Smooth muscle cell of the brain vasculature (primary cell): Measurements from ENCODE around the gene SLC39A2.
A peak's percentile ranks its signal among the peaks of the same experiment; 100 is the strongest.
"Not testable (repeated sequence)": the region's sequence is repeated elsewhere in the genome, so short reads cannot be mapped to it uniquely, and the experiment has no call there.

Experiments used
- DNase-seq: peaks from one replicate; pipeline ENCODE4 v3.0.0-alpha.2; 2012; ENCODE audit warnings: low read depth, low spot score

Gene SLC39A2, protein sequence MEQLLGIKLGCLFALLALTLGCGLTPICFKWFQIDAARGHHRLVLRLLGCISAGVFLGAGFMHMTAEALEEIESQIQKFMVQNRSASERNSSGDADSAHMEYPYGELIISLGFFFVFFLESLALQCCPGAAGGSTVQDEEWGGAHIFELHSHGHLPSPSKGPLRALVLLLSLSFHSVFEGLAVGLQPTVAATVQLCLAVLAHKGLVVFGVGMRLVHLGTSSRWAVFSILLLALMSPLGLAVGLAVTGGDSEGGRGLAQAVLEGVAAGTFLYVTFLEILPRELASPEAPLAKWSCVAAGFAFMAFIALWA

DNA sequence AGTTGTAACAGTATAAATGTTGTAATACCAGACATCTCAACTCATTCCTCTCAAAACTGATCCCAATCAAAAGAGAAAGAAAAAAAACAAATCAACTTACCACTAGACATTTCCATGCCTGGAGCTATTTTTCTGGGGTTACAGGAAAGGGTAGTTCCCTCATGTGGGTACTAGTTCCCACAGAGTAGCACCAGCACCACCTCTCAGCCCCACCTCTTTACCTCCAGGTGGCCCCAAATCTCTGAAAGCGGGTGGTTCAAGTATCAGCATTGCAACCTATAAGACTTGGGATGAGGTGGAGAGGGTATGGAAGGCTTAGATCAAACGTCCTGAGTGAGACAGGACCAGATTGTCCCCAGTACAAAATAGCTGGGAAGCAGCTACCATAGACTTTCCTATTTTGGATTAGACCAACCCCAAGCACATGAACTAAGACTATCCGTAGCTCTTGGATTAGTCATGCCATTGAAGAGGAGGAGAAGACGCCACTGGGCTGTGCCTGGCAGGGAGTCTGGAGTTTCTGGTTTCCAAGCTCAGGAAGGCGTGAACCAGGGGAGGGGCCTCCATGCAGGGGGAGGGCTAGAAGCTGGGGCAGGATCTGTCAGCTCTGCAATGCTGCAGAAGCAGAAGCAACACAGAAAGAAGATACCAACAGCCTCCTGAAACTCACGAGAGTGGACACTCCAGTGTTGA is at the start of gene SLC39A2:
SLC39A2 (plus strand) TSS at position 620 of the 693 bp plus-strand sequence. CDS start 154 bp downstream, outside the sequence.
- DNase-seq, result peak; percentile 45

DNA sequence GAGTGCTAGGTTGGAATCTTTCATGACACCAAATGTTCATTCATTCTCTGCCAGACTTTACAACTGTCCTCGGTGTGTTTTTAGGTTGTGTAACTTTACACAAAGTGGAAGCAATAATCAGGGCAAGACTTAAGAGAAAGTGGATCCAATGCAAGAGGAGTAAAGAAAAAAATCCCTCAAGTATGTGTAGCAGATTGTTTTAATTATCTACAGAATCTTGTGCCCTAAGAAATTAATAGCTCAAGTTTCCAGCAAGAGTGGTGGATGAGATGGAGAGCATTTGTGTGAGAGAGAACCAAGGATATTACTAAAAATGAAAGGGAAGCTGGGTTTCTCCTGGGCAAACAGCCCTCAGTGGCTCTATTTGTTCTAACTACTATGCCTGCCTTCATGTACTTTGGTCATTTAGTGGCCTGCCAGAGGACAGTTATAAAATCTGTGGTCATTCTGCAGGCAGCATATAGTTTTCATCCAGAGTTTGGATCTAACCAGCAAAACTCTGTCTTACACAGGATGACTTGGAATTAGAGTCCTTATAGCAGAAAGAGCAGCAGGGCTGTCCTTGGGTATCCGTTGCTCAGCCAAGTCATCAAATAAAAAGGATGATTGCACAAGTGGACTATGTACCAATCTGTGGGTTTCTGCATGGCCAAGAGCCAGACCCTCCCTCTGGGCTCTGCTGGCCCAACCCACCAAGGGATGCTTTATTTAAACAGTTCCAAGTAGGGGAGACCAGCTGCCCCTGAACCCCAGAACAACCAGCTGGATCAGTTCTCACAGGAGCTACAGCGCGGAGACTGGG is 44.2 kb upstream of the SLC39A2 start, which contains the start of gene RNASE2:
RNASE2 (plus strand) TSS at position 752 of the 802 bp plus-strand sequence. CDS start 285 bp downstream, outside the sequence.
- DNase-seq, result not testable (repeated sequence)

DNA sequence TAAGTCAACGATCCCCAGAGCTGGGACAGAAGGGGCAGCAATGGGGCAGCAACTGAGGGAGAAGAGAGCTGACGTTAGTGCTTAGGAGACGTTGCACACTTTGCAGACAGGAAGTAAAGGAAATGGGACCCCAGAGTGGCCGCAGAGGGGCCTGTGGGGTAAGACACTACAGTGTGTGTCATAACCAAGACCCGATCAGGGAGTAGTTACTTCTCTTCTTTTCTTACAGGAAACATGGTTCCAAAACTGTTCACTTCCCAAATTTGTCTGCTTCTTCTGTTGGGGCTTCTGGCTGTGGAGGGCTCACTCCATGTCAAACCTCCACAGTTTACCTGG is 43.6 kb upstream of the SLC39A2 start:
- DNase-seq, result not testable (repeated sequence)

DNA sequence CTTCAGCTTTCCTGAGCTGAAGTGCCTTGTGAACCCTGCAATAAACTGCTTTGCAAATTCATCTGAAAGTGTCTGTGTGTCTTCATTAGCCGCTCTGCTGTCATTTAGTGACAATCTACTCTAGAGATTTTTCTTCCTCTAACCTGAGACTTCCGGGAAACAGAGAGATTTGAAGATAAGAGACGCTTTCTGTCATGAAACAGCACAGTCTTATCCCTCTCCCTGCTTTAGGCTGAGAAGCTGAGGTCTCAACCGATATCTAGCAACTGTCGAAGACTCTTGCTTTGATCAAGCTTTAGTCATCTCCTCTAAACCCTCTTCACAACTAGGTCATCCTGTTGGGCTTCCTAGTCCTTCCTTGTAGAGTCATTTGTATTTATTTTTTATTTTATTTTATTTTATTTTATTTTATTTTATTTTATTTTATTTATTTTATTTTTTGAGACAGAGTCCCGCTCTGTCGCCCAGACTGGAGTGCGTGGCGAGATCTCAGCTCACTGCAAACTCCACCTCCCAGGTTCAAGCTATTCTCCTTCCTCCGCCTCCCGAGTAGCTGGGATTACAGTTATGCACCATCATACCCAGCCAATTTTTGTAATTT is 42.6 kb upstream of the SLC39A2 start:
- DNase-seq, result no peak

DNA sequence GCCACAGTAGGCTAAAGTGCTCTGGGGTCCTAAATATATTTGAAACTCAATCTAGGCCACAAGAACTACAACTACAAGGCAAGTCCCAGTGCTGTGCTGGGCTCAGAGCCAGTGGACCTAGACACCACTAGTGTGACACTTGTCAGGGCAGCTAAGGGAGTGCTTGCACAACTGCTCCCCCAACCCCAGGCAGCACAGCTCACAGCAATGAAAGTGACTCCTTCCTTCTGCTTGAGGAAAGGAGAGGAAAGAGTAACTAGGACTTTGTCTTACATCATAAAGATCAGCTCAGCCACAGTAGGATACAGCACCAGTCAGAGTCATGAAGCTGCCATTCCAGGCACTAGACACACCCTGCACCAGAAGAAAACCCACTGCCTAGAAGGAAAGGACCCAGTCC is 40.1 kb upstream of the SLC39A2 start:
- DNase-seq, result not testable (repeated sequence)

DNA sequence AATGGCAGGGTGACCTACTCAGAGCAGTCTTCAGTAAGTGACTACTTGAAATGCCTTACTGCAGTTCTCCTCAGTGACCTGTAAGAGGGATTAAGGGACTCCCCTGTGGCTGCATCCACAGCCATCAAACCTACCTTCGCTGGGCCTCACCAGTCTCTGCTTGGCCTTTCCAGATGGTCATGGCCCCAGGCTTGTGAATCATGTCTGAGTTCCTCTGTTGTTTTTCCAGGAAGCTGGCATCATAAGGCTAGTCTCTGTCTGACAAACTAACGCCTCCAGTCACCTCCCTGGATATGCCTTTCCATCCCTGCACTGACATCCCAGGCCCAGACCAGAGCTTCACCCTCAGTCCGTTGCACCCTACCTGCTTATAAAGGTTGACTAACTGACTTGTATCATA is 29.8 kb upstream of the SLC39A2 start:
- no peak for DNase-seq

DNA sequence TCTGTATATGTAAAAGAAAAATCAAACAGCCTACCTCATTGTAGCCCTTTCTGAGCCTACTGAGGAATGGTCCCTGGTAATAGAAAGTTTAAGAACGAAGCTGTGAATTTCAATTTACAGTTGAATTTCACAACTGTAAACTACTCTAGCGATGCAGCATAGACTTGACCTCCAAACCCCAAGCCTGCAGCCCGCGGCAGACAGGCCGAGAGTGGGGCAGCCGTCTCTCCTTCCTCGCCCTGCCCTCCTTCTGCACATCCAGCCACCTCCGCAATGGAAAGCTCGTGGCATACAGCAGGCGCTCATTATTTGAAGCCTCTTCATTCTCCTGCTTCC is 28.5 kb upstream of the SLC39A2 start:
- DNase-seq, result no peak

DNA sequence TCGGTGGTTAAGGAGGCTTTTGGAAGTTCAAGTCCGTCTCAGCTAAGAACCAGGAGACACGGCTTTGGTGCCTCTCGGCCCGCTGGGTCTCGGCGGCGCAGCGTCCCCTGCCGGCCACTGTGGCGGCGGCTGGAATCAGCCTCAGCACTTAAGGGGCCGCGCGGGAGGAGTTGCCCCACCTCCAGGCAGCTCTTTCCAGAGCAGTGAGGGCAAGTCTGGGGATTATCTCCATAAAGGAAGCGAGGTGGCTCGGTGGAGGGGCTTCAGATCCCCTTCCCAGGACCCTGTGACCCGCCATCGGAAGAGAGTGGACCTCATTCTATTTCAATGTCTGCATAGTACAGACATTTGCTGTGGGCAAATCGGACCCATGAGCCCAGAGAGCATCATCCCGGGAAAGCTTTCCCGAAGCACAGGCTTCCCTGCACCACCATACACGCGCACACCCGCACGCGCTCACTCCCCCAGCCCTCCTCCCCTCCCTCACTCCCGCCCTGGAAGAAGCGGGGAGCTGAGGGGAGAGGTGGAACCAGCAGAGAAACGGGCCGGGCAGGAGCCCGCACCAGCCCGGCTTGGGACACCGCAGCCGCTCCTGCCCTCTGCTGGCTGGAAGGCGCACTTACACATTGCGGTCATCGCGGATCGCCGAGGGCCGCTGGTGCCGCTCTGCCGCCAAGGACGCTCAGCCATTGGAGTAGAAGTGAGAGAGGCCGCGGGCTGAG is 27.9 kb upstream of the SLC39A2 start:
- DNase-seq, result peak; percentile 68

DNA sequence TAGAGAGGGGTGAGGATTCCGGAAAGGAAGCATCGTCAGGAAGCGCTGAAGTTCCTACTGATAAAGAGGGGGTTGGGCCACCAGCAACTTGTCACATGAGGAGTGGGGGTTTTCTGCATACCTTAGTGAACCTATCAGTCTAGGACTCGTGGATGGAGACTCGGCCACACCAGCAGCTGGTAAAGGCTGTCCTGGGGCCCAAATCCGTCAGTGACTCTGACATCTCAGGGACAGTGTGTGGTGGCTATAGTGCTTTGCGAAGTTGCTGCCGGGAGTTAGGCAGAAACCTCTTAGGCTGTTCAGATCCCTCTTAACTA is 27.4 kb upstream of the SLC39A2 start:
- no peak for DNase-seq

DNA sequence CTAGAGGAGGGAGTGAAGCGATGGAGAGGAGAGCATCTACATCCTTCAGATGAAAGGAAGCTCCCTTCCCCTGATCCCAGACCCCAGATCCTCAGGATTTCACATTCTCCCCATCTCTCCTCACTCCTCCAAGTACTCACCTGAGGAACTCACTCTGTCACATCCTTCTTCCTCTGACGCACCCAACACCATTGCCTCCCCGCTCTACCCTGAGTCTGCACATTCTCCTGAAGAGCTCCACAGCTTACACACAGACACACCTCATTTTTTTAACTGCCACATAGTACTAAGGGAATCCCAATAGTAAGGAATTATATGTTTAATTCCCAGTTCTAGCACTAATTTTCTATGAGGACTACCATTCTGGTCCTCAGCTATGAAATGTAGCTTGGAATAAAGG is 25.6 kb upstream of the SLC39A2 start:
- no peak for DNase-seq

DNA sequence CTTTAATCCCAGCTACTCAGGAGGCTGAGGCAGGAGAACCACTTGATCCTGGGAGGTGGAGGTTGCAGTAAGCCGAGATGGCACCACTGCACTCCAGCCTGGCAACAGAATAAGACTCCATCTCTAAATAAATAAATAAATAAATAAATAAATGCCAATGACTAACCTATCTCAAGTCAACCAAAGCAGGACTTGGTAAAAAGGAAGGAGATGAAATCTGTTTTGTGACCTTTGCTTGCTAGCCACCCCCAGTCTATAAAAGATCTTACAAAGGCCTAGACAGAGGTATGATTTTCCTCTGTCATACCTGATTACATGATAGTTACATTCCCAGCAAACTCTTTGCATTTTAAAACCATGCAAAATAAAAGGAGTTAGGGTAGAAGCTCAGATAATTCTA is 22.8 kb upstream of the SLC39A2 start:
- DNase-seq, result no peak

DNA sequence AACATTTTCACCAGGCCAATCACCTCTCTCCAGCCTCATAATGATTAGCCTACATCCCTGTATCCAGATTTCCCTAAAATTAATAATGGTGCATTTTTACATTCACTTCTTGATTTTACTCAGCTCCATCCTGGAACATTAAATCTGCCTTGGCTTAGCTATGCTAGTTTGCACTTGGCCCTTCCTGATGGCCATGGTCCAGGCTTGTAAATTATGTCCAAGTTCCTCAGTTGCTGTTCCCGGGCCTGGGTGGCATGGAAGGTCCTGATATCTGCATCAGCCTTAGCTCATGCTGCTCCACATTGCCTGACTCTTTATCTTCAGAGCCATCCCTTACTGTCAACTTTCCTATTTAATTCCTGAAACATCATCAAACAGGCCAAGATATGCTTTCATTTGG is 20.4 kb upstream of the SLC39A2 start:
- no peak for DNase-seq

DNA sequence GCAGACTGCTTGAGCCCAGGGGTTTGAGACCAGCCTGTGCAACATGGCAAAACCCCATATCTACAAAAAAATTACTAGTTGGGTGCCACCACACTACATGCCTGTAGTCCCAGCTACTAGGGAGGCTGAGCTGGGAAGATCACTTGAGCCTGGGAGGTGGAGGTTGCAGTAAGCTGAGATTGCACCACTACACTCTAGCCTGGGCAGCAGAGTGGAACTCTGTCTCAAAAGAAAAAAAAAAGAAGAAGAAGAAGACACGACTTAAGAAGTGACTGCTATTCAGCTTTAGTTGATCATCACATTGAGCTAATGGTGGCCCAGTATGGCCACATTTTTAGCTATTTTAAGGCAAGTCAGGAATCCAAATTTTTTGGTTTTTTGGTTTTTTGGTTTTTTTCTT is 18.2 kb upstream of the SLC39A2 start:
- DNase-seq, result no peak

DNA sequence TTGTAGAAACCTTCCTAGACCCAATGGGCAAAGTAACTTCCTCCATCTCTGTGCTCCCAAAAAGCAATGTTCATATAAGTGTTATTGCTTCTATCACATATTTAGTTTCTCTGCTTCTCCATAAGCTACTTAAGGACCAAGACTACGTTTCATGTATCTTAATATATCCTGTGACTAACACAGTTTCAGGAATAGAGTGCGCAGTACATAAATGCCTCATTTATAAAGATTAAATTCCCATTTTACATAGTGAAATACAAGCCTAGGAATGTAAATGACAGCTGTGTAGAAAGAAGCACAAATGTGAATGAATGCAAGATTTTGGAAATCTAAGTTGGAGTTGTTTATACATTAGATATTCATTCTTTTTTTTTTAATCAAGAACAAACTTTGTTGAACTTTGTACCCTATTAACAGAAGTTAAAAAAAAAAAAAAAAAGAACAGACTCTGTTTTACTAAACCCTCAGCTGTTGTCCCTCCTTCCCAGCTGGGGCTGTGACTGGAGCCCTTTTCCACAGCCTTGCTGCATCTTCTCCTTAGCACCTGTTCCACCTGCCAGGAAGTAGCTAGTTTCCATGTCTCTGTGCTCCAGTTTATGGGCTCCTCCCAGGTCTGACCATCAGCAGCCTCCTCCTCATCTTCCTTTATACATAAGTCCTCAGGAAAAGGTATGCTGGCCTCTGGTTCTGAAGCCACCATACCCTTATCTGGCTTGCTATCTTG is 16.3 kb upstream of the SLC39A2 start:
- DNase-seq, result no peak

DNA sequence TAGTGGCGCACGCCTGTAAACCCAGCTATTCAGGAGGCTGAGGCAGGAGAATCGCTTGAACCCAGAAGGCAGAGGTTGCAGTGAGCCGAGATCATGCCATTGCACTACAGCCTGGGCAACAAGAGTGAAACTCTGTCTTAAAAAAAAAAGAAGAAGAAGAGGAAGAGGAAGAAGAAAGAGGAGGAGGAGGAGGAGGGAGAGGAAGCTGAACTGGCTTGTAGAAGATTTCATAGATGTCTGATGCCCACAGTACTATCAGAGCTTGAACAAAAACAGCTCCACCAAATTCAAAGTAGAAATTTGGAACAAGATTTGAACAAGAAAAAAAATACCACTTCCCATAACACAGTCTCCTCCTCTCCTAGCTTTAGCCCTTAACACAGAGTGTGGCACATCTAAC is 13.4 kb upstream of the SLC39A2 start:
- DNase-seq, result not testable (repeated sequence)

DNA sequence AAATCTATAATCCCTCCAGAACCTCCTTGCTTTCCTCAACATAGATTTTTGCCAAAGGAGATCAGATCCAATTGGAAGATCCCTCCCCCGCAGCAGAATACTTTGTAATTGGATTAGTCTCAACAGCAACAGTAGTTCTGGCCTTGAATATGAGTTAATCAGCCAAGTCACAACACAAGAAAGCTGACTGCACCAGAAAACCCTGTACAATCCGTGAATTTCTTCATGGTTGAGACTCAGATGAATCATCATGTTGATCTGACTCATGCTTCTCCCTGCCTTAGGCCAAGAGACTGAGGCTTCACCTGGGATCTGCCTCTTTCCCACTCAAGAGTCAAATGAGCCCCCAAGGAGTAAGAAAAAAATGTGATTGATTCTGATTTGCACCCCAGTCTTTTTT is 12.3 kb upstream of the SLC39A2 start:
- peak; percentile 46 for DNase-seq

DNA sequence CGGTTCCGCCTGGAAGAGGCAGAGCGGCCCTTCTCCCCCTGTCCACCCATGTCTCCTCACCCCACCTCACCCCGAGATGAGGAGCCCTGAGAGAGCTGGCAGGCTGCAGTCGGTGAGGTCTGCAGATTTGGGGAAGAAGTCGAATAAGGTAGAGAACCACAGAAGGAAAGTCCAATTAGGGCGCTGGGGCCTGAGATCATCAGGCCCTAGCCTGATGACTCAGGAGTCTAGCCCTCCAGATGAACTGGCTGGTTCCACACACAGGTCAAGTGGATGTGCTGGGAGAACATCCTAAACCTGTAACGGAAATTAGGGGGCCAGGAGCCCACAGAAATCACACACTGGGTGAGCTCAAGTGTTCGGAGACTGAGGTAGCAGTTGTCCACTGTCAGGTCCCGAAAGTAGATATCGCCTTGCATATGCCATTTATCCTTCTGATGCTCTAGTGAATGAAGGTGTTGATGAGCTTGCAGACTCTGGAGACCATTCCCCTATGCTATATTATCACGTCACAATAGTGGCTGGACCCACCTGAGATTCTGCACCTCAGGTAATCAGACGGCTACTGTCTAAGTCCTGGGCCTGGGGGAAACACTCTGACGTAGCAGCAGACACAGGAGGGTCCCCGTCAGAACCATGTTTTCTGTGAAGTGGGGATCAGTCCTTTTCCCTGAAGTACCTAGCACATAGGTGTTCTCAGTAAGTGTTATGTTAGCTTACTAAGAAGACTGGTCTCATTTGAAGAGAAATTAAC is 10.2 kb upstream of the SLC39A2 start:
- DNase-seq, result no peak

DNA sequence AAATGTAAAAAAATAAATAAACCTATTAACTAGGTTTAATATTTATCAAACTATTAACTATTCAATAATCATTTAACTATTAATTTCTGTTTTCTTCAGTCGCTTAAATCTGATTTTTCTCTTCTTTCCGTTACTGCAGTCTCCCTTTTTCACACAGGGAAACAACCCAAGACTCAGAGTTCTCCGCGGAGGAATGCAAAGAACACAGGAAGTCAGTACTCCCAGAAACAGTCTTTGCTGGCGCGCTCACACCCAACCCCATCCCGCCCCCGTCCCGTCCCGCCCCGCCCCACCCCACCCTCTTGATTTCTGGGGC is 9.7 kb upstream of the SLC39A2 start:
- no peak for DNase-seq

DNA sequence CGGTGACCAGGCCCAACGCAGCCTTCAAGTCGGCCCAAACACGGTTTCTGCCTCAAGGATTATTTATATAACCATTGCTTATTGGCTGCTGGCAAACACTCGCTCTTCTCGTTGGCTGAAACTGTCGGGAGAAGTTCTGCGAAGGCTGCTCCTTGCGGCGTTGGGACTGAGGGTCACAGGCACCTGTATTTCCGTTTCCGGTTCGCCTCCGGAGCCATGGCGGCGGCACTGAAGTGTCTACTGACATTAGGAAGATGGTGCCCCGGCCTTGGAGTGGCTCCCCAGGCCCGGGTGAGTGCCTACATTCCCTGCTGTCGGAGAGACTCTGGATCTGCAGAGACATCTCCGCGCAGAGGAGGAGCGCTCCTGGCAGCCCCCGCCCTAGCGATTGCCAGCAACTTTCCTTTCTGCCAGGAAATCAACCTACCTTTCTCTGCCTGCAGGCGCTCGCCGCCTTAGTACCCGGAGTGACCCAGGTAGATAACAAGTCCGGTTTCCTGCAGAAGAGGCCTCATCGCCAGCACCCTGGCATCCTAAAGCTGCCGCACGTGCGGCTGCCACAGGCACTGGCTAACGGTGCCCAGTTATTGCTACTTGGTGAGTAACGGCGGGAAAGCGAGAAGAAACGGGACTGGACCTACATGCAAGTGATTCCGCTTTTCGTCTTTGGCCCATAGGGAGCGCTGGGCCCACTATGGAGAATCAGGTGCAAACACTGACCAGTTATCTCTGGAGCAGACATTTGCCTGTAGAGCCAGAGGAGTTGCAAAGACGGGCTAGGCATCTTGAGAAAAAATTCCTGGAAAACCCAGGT is 9.1 kb upstream of the SLC39A2 start, which contains the start of gene METTL17:
METTL17 (plus strand) TSS at position 194 of the 814 bp plus-strand sequence; CDS start at position 217, 23 bp downstream.
- DNase-seq, result peak; percentile 89
